HG02870 (cell line): ENCODE results near the gene KAT6B.
A peak's percentile ranks its signal among the peaks of the same experiment; 100 is the strongest.
"Not testable (repeated sequence)": the region's sequence is repeated elsewhere in the genome, so short reads cannot be mapped to it uniquely, and the experiment has no call there.

Experiments used
- ATAC-seq: cut with Tn5 transposase; IDR thresholded peaks from one replicate; pipeline ENCODE4 v1.9.1; 2021; ENCODE audit warnings: mild to moderate bottlenecking, moderate library complexity; ENCODE audit not compliant: unreplicated experiment

The KAT6B gene

DNA sequence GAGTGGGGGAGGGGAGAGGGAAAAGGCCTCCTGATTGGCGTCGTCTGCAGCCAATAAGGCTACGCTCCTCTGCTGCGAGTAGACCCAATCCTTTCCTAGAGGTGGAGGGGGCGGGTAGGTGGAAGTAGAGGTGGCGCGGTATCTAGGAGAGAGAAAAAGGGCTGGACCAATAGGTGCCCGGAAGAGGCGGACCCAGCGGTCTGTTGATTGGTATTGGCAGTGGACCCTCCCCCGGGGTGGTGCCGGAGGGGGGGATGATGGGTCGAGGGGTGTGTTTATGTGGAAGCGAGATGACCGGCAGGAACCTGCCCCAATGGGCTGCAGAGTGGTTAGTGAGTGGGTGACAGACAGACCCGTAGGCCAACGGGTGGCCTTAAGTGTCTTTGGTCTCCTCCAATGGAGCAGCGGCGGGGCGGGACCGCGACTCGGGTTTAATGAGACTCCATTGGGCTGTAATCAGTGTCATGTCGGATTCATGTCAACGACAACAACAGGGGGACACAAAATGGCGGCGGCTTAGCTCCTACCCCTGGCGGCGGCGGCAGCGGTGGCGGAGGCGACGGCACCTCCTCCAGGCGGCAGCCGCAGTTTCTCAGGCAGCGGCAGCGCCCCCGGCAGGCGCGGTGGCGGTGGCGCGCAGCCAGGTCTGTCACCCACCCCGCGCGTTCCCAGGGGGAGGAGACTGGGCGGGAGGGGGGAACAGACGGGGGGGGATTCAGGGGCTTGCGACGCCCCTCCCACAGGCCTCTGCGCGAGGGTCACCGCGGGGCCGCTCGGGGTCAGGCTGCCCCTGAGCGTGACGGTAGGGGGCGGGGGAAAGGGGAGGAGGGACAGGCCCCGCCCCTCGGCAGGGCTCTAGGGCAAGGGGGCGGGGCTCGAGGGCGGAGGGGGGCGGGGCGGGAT lies at the start of gene KAT6B:
KAT6B (plus strand) TSS at position 459 of the 903 bp plus-strand sequence. CDS start 16,258 bp downstream, outside the sequence.
- ATAC-seq: peak; percentile 89

DNA sequence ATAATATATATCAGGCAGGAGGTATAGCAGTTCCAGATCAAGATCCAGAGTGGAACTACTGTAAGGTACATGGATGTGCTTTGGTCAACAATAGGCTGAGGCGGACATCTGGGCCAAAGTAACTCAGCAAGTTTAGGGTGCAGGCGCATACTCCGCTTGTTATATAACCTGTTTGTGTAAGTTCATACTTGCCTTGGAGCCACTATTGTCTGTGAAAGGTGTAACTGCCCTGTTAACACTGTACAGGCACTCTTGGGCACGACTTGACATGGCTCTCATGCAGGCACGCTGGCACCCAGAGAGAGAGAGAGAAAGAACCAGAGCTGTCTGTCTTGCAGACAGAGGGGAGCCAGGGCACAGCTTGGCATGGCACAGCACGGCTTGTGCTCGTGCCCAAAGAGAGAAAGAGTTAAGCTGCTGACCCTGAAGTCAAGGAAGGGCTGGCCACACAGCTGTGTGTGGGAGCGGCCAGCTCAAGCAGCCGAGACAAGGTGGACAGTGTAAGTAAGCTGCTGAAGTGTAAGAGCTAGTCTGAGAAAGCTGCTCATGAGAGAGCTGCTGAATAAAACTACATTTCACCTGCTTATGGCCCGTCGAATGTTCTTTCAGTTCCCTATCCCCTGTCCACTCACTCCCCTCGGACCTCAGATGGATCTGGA lies 47.8 kb upstream of the KAT6B start:
- no peak for ATAC-seq

DNA sequence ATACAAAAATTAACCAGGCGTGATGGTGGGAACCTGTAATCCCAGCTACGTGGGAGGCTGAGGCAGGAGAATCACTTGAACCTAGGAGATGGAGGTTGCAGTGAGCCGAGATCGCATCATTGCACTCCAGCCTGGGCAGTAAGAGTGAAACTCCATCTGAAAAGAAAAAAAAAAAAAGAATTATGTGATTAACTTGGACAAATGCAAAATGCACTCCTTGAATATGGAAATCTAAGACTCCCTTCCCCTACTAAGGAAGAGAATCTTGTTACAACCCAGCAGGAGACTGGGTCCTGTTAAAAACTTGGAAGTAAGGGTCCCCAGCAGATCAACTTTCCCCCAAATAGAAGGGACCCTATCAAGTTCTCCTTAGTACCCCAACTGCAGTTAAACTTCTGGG lies 44.5 kb upstream of the KAT6B start:
- not testable (repeated sequence) for ATAC-seq

DNA sequence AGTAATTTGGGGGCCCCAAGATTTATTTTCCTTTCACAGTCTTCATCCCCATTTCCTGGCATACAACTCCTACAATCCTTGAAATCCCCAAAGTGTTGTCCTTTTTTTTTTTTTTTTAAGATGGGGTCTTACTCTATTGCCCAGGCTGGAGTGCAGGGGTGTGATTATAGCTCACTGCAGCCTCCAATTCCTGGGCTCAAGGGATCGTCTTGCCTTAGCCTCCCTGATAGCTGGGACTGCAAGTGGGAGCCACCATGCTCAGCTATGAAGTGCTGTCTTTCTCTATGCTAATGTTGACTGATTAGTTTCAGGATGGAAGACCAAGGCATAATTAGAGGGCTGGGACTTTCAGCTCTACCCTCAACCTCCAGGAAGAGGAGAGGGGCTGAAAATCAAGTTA lies 41.9 kb upstream of the KAT6B start:
- ATAC-seq: no peak

DNA sequence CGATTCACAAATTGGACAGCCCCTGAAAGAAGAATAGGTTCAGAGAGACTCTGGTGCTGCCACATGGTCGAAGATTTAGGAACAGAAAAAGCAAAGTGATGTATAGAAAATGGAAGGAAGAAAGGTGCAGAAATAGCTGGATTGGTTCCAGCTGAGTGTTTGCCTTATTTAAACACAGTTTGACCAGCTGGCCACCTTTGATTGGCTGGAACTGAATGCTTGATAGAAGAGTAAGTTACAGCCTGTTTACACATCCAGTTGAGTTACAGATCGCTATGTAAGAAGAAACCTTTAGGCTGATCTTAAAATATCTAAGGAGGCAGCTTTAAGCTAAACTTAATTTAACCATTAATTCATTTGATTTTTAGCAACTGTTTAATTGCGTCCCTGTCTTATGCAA lies 40.3 kb upstream of the KAT6B start:
- no peak for ATAC-seq

DNA sequence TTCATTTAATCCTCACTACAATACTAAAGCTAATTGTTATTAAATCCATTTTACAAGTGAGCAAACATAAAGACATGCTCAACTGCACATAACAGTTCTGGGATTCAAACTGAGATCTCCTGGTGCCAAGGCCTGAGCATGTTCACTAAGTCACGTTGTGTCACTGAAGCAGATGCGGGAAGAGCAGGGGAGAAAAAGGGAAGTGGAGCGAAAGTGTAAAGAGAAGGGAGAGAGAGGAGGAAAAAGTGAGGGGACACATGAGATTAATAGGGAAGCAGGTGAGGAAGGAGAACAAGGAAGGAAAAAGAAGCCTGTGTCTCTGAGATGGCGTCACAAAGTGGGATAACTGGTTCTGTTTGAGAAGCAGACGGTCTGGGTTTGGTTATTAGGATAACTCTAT lies 38.9 kb upstream of the KAT6B start:
- no peak for ATAC-seq

DNA sequence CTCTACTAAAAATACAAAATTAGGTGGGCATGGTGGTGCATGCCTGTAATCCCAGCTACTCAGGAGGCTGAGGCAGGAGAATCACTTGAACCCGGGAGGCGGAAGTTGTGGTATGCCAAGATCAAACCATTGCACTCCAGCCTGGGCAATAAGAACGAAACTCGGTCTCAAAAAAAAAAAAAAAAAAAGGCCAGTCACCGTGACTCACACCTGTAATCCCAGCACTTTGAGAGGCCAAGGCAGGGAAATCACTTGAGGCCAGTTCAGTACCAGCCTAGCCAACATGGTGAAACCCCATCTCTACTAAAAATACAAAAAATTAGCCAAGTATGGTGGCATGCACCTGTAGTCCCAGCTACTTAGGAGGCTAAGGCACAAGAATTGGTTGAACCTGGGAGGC lies 34.4 kb upstream of the KAT6B start:
- ATAC-seq: not testable (repeated sequence)

DNA sequence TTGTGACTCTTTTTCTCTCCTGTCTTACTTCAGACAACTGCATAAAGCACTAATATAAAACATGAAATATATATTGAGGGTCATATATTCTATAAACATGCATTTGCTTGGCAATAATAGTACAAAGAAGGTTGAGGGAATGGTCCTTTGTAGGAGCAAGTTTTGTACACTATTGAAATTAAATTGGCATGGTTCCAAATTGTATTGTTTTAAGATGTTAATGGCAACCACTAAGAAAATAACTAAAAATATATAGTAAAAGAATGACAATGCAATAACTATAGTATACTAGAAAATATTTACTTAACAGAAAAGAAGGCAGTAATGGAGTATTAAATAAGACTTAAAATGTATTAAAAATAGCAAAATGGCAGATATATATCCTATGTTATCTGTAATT lies 33.7 kb upstream of the KAT6B start:
- no peak for ATAC-seq

DNA sequence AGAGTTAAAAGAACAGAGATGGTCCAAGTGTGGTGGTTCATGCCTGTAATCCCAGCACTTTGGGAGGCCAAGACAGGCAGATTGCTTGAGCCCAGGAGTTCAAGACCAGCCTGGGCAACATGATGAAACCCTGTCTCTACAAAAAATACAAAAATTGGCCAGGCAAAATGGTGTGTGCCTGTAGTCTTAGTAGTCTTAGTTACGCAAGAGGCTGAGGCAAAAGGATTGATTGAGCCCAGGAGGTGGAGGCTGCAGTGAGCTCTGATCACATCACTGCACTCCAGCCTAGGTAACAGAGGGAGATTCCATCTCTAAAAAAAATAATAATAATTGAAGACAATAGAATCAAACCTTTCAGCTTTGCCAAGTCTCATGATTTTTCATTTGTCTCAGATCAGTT lies 33.2 kb upstream of the KAT6B start:
- ATAC-seq: not testable (repeated sequence)

DNA sequence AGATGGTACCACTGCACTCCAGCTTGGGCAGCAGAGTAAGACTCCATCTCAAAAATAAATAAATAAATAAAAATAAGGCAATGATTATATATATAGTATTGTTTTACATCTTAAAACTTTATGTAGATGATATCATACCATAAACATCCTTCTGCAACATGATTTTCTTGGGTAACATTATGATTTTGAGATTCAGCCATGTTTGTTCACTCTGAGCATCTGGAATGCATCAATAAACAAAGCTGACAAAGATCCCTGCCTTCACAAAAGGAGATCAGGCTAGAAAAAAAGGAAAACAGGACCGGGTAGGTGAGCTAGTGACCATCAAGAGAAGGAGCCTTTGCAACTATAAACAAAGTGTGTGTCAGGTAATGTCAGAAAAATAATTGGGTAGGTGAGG lies 31.9 kb upstream of the KAT6B start:
- no peak for ATAC-seq

DNA sequence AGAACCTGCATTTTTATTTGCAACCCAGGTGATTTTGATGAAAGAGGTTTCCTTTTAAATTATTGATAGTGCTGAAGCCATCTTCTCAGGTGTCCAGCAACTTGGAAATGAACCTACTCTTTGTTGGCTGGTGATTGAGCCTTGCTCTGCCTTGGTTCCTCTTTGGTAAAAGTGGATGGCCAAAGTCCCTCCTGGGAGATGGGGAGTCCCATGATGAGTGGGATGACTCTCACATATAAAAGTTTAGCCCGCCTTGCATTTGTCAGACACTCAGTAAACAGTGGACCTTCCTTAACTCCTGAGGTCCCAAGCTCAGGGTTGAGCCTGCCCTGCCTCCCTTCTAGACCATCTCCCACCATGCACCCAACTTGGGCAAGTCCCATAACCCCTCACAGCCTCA lies 28.9 kb upstream of the KAT6B start:
- no peak for ATAC-seq

DNA sequence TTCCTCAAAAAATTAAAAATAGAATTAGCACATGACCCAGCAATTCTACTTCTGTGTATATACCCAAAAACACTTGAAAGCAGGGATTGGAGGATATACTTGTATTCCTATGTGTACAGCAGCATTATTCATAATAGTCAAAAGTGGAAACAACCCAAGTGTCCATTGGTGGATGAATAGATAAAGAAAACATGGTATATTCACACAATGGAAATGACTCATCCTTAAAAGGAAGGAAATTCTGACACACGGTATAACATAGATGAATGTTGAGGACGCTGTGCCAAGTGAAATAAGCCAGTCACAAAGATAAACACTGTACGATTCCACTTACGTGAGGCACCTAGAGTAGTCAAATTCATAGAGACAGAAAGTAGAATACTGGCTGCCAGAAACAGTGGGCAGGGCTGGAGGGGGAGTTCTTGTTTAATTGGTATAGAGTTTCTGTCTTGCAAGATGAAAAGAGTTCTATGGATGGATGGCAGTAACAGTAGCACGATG lies 26.6 kb upstream of the KAT6B start:
- no peak for ATAC-seq

DNA sequence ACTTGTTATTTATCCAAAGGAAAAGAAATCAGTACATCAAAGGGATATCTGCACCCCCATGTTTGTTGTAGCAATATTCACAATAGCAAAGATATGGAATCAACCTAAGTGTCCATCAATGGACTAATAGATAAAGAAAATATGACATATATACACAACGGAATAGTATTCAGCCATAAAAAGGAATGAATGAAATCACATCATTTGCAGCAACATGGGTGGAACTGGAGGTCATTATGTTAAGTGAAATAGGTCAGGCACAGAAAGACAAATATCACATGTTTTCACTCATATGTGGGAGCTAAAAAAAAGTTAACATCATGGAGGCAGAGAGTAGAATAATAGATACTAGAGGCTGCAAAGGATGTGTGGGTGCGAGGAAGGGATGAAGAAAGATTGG lies 25.0 kb upstream of the KAT6B start:
- no peak for ATAC-seq

DNA sequence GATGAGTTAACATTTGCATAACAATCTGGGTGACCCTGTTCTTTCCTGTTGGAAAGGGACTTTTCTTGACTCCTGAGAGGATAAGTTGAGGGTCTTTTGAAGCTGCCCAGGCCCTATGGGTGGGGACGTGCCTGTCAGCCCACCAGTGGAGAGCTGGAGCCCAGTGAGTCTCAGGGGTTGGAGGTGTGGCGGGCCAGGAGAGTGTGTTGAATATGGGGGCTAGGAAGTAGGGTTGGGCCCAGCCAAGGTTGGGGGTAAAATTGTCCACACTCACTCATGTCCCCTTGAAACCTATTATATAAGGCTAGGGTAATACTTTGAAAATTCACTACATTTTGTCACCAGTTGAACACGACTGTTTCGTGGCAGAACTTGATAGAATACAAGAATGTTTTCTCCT lies 17.9 kb upstream of the KAT6B start:
- no peak for ATAC-seq

DNA sequence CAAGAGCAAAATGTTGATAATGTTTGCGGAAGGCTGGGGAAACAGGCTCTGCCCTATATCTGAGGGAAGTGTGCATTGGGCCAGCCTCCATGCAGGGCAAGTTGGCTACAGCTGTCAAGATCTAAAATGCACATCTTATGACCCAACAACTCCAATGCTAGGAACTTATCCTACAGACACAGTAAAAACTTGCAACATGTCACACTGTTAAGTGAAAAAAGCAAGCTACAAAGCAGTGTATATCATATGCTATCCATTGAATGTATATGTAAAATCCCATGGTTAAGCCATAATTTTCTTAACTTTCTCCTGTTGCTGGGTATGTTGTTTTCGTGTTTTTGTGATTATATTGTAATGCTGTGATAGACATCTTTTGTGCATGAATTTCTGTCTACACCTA lies 16.3 kb upstream of the KAT6B start:
- ATAC-seq: no peak

DNA sequence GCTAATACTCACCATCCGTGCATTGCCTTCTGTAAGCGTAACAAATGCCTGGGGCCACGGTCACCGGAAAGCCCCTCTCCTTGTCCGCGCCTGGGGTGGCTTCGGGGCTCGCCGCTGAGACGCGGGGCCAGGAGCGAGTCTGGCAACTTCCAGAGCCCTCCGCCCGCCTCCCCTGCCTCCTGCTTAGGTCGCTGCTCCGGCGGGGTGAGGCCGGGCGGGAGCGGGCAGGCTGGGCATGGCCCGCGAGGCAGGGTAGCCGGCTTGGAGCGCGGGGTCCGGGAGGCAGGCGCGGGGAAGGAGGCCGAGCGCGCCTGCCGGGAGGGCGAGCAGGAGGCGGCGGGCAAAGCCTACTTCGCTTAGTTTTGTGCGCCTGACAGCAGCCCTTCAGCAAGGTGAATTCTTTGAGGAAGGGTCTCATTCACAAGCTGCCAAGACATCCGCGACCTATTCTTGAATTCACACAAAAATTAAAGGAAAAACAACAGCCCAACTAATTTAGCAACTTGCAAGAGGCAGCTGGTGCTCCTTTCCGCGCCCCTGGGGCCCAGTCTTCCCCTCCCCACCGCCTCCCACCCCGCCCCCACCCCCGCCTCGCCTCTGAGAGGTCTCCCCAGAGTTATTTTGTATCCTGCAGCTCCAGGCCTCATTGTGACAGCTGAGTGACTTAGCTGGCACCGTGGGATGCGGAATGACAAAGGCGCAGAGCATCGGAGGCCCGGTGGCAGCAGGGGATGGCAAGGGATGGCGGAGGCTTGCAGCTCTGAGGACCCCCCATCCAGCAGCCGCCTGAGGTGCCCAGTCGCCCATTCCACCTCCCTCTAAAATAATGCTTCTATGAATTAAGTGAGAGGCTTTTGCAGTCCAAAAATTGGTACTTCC lies 12.8 kb upstream of the KAT6B start:
- ATAC-seq: no peak

DNA sequence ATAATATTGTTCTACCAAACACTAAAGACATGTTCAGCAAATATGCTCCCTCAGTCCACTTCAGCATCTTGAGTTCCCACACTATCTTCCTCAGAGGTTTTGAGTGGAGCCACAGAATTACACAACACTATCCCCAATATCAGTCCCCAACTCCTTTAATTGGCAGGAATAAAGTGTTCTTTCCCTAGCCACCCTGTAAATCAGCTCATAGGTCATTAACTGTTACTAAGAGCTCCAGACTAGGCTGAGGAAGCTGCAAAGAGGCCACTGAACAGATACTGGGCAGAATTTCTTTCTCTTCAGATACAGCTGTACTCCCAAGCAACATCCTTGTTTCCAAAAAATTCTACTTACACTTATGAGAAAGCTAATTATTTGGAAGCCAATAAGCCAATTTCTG lies 11.6 kb upstream of the KAT6B start:
- ATAC-seq: no peak

DNA sequence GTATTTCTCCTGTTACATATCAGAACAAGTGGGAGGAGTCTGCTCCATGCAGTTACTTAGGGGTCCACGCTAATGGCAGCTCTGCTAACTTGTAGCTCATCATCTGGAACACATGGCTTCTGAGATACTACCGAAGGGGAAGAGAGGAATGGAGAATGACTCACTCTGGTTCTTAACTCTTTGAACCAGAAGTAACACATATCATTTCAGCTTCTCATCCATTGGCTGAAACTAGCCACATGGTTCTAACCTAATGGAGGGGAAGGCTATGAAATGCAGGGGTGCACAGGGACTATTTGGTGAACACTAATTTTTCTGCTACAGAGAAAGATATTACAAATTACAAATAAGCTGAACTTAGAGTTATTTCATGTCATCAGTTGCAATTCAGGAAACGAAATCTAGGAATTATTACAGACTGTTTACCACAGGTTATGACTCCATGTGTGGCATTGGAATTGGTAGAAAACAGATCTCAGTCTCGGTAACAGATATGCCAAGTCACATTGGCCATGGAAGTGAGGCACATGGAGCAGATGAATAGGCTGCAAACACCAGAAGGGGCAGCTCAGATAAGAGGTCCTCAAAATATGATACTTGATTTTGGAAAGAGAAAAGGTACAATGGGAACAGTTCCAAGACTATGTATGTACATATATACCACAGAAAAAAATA lies 9.4 kb upstream of the KAT6B start:
- no peak for ATAC-seq

DNA sequence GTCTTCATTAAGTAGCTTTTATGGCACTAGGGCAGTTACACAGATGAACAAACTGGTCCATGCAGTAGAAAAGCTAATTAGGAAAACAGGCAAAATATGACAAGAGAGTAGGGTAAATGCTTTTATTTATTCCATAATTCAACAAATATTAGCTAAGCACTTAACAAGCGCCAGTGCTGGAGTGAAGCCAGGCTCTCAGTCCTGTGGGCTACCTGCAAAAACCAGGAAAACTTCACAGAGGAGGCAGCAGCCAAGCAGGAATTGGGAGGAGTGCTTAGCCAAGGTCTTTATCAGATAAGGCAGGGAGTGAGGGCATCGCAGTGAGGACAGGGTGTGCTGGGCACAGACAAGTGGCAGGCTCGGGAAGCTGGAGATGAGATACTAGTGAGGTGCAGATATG lies 4.9 kb upstream of the KAT6B start:
- no peak for ATAC-seq

DNA sequence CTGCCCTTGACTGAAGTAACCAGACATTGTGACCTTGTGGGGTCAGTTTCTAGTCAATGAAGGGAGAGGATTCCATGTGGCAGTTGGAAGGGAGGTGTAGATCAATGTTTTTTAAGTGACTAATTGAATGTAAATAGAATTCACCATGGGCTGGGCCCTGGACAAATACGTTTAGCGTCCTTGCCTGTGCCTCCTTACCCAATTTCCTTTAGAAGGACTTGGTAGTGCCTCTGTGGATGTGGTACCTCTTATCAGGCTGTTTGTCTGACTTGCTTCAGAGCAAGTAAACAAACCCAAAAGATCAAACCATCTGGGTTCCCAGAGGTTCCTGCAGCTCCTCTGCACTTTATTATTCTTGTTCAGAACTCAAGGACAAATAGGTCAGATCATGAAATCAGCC lies 4.3 kb upstream of the KAT6B start:
- ATAC-seq: no peak
